ENCODE results near the gene TCERG1L. TPM values are rescaled to one million over a fixed set of nuclear protein-coding genes. Genes with fewer than 3 reads are reported as not detected.

The TCERG1L gene
- total and polyA plus RNA-seq, 2 experiments from 2014 or later, result not detected

GRCh38 chr10:131113709-131114291, 197.7 kb downstream of the TCERG1L start:
- TF ChIP-seq EZH2 (IDR thresholded peaks at IDR 0.05; ENCODE audit: insufficient read depth, poor library complexity, severe bottlenecking), result no peak
- no peak for TF ChIP-seq EZH2phosphoT487 (IDR thresholded peaks at IDR 0.05; ENCODE audit: insufficient read depth, low read depth)
- Histone ChIP-seq H3K9me3 (ENCODE audit: low read depth) (no peaks in the 10 kb centered on the region), H3K79me2 (ENCODE audit: insufficient read depth) (no peaks in the 10 kb centered on the region), H3K9ac (no peak overlapping the region), H3F3A (ENCODE audit: insufficient read depth) (no peaks in the 10 kb centered on the region), H3K4me1 (ENCODE audit: insufficient read depth) (no peaks in the 10 kb centered on the region), H3K27ac (no peak overlapping the region), H3K4me3 (no peak overlapping the region), H3K36me3 (ENCODE audit: low read depth) (no peaks in the 10 kb centered on the region), H3K9me2 (ENCODE audit: insufficient read depth) (no peaks in the 10 kb centered on the region), H3K4me2 (ENCODE audit: unreplicated experiment) (no peak overlapping the region), H3K27me3 (replicated peaks; ENCODE audit: insufficient read depth) (no peaks in the 10 kb centered on the region), H2AFZ (no peak overlapping the region), H4K20me1 (ENCODE audit: insufficient read depth) (no peaks in the 10 kb centered on the region)
- DNase-seq, result no peak
- WGBS, 2 experiments (ENCODE audit: low coverage in 1 of 2, low lambda C conversion rate in 2 of 2, missing lambda C conversion rate in 2 of 2), result no CpG with 5 or more reads among the region's 6 CpGs
- in situ Hi-C loops (cut with MboI), result no loop called here

GRCh38 chr10:131113165-131113564, 198.4 kb downstream of the TCERG1L start:
- in situ Hi-C loops (cut with MboI), result no loop called here
- no peak overlapping the region for H3K4me3 ChIP-seq
- no peak for DNase-seq
- no peaks in the 10 kb centered on the region for H3K9me3 ChIP-seq (ENCODE audit: low read depth)
- no CpG with 5 or more reads among the region's 9 CpGs for WGBS, 2 experiments (ENCODE audit: low coverage in 1 of 2, low lambda C conversion rate in 2 of 2, missing lambda C conversion rate in 2 of 2)
- no peaks in the 10 kb centered on the region for H3K79me2 ChIP-seq (ENCODE audit: insufficient read depth)
- no peaks in the 10 kb centered on the region for H3K9me2 ChIP-seq (ENCODE audit: insufficient read depth)
- no peaks in the 10 kb centered on the region for H3K27me3 ChIP-seq (replicated peaks; ENCODE audit: insufficient read depth)
- no peaks in the 10 kb centered on the region for H4K20me1 ChIP-seq (ENCODE audit: insufficient read depth)
- no peaks in the 10 kb centered on the region for H3K36me3 ChIP-seq (ENCODE audit: low read depth)
- no peaks in the 10 kb centered on the region for H3F3A ChIP-seq (ENCODE audit: insufficient read depth)
- H3K4me1 ChIP-seq (ENCODE audit: insufficient read depth), result no peaks in the 10 kb centered on the region
- H3K4me2 ChIP-seq (ENCODE audit: unreplicated experiment), result no peak overlapping the region
- TF ChIP-seq EZH2 (IDR thresholded peaks at IDR 0.05; ENCODE audit: insufficient read depth, poor library complexity, severe bottlenecking) (no peak), EZH2phosphoT487 (IDR thresholded peaks at IDR 0.05; ENCODE audit: insufficient read depth, low read depth) (no peak)
- no peak overlapping the region for H3K27ac ChIP-seq
- H3K9ac ChIP-seq, result no peak overlapping the region
- no peak overlapping the region for H2AFZ ChIP-seq

- H3K4me2 ChIP-seq (ENCODE audit: unreplicated experiment), result no peak overlapping the region
- no peaks in the 10 kb centered on the region for H3K36me3 ChIP-seq (ENCODE audit: low read depth)
- no peak overlapping the region for H2AFZ ChIP-seq
- H3K9me2 ChIP-seq (ENCODE audit: insufficient read depth), result no peaks in the 10 kb centered on the region
- no peaks in the 10 kb centered on the region for H3K4me1 ChIP-seq (ENCODE audit: insufficient read depth)
- H3K79me2 ChIP-seq (ENCODE audit: insufficient read depth), result no peaks in the 10 kb centered on the region
- WGBS, 2 experiments (ENCODE audit: low coverage in 1 of 2, low lambda C conversion rate in 2 of 2, missing lambda C conversion rate in 2 of 2), result no CpG with 5 or more reads among the region's 18 CpGs
- H3K9me3 ChIP-seq (ENCODE audit: low read depth), result no peaks in the 10 kb centered on the region
- DNase-seq, result no peak
- H4K20me1 ChIP-seq (ENCODE audit: insufficient read depth), result no peaks in the 10 kb centered on the region
- H3K27me3 ChIP-seq (replicated peaks; ENCODE audit: insufficient read depth), result no peaks in the 10 kb centered on the region
- no peaks in the 10 kb centered on the region for H3F3A ChIP-seq (ENCODE audit: insufficient read depth)
- H3K27ac ChIP-seq, result no peak overlapping the region
- TF ChIP-seq EZH2phosphoT487 (IDR thresholded peaks at IDR 0.05; ENCODE audit: insufficient read depth, low read depth) (no peak), EZH2 (IDR thresholded peaks at IDR 0.05; ENCODE audit: insufficient read depth, poor library complexity, severe bottlenecking) (no peak)
- no peak overlapping the region for H3K9ac ChIP-seq
- no peak overlapping the region for H3K4me3 ChIP-seq
- in situ Hi-C loops (cut with MboI), result no loop called here
Measured at GRCh38 chr10:131112691-131113090, 198.8 kb downstream of the TCERG1L start.

DNA sequence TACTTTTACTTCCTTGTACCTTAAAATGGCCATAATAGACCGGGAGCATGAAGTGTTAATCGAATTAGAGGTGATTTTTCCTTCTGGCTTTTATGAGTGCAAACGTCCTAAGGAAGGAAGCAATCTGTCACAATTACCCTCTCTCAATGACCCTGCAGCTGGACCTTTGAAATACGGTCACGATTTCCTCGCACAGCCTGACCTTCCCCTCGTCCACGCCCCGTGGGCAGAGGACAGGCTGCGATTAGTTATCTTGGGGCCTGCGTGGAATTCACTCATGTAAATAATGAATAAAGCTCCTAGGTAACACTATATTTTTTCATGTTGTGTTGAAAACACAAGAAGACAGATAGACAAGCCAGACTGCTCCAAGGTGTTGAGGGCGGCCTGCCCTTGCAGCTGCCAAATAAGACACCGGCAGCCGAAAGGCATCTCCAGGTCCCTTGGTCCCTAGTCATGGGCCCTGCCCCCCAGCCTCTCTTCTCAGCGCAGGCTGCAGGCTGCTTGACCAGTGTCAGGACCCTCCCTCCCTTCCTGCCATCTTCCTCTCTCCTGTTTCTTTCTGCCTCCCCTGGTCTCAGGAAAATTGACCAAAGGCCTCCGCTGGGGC, 199.9 kb downstream of the TCERG1L start:
- no peak overlapping the region for H3K4me3 ChIP-seq
- H4K20me1 ChIP-seq (ENCODE audit: insufficient read depth), result no peaks in the 10 kb centered on the region
- in situ Hi-C loops (cut with MboI), result no loop called here
- no peaks in the 10 kb centered on the region for H3K36me3 ChIP-seq (ENCODE audit: low read depth)
- no peak for TF ChIP-seq EZH2 (IDR thresholded peaks at IDR 0.05; ENCODE audit: insufficient read depth, poor library complexity, severe bottlenecking)
- no peak for TF ChIP-seq EZH2phosphoT487 (IDR thresholded peaks at IDR 0.05; ENCODE audit: insufficient read depth, low read depth)
- H3K9me3 ChIP-seq (ENCODE audit: low read depth), result no peaks in the 10 kb centered on the region
- H3K4me1 ChIP-seq (ENCODE audit: insufficient read depth), result no peaks in the 10 kb centered on the region
- H3K27ac ChIP-seq, result no peak overlapping the region
- no peaks in the 10 kb centered on the region for H3K27me3 ChIP-seq (replicated peaks; ENCODE audit: insufficient read depth)
- DNase-seq, result no peak
- H3K4me2 ChIP-seq (ENCODE audit: unreplicated experiment), result no peak overlapping the region
- H3K9me2 ChIP-seq (ENCODE audit: insufficient read depth), result no peaks in the 10 kb centered on the region
- H2AFZ ChIP-seq, result no peak overlapping the region
- H3F3A ChIP-seq (ENCODE audit: insufficient read depth), result no peaks in the 10 kb centered on the region
- H3K9ac ChIP-seq, result no peak overlapping the region
- WGBS, 2 experiments (ENCODE audit: low coverage in 1 of 2, low lambda C conversion rate in 2 of 2, missing lambda C conversion rate in 2 of 2), result no CpG with 5 or more reads among the region's 16 CpGs
- no peaks in the 10 kb centered on the region for H3K79me2 ChIP-seq (ENCODE audit: insufficient read depth)
